ENCODE measurements around the gene TANGO6. TPM values are rescaled to one million over a fixed set of nuclear protein-coding genes. Genes with fewer than 3 reads are reported as not detected.

Gene TANGO6
- total RNA-seq, 2 donors from 2014 or later, result 37.3 to 55.4 TPM

- no peak for TF ChIP-seq CTCF (IDR thresholded peaks at IDR 0.05)
- Histone ChIP-seq H3K27ac (no peak overlapping the region), H3K4me1 (ENCODE audit: control insufficient read depth in 1 of 2, low read depth in 2 of 2) (peaks cover 11 to 18% of the 10 kb centered on the region in 2 donors), H3K27me3 (replicated peaks; ENCODE audit: insufficient read depth) (no peaks in the 10 kb centered on the region), H3K4me3 (no peak overlapping the region), H3K36me3 (peaks cover 34% of the 10 kb centered on the region), H3K9me3 (no peaks in the 10 kb centered on the region)
- DNase-seq (ENCODE audit: low spot score), result no peak
- ATAC-seq (ENCODE audit: insufficient number of reproducible peaks, low FRiP score, low read depth), result no peak
Observed at GRCh38 chr16:69111876-69112230, 268.5 kb downstream of the TANGO6 start.

DNA sequence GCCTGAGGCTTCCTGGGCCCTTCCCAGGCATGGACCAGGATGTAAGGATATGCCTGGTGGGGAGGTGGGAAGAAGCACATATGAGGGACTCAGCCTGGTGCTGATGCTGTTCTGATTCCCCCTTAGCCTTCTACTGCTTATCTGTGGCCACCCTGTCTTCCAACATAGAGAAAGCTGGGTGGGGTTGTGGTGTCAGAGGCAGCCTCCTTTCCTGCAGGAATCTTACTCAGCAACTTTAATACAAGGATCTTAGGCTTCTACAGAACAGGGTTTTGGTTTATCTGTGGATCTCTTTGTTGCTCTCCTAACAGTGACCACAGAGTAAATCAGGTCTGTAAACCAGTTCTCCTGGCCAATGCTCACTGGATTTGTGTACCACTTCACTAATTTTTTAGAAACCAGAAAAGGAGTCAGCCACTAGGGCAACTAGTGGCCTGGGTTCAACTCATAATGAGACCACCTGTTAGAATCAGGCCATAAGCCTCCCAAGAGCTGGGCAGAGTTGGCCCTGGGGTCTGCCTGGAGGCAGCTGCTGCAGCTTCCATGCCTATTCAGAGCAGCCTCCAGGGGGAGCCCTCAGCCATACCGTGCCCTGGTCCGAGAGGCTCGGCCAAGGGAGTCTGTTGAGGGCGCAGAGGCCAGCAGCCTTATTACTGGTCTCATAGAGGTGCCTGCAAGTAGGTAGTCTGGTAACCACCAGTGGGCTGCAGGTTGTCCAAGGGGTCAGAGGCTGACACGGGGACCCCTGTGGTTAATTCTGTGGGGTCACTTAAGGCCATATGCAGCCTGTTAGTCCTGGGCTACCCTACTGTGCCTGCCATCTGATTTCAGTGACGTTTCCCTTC lies 269.2 kb downstream of the TANGO6 start:
- H3K36me3 ChIP-seq, result peaks cover 34% of the 10 kb centered on the region
- DNase-seq (ENCODE audit: low spot score), result no peak

DNA sequence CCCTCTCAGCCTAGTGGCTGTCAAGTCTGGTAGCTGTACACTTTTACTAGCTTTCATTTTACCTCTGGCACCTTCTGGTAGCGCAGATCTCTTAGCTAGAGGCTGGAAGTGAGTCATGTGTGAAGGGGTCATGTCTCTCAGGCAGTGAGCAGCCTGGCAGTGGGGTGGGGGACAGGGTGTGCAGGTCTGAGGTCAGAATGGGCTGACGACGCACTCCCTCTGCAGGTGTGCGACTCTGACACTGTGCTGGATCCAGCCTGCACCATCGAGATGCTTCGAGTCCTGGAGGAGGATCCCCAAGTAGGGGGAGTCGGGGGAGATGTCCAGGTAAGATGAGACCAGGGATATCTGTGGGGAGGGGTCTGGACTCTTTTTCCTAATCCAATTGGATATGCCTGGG lies 269.9 kb downstream of the TANGO6 start:
- H3K27ac ChIP-seq, result no peak overlapping the region
- no peak for ATAC-seq (ENCODE audit: insufficient number of reproducible peaks, low FRiP score, low read depth)
- H3K27me3 ChIP-seq (replicated peaks; ENCODE audit: insufficient read depth), result no peaks in the 10 kb centered on the region
- peaks cover 0 to 13% of the 10 kb centered on the region in 2 donors for H3K4me1 ChIP-seq (ENCODE audit: control insufficient read depth in 1 of 2, low read depth in 2 of 2)
- no peak for DNase-seq (ENCODE audit: low spot score)
- H3K4me3 ChIP-seq, result no peak overlapping the region
- peaks cover 36% of the 10 kb centered on the region for H3K36me3 ChIP-seq
- no peak for TF ChIP-seq CTCF (IDR thresholded peaks at IDR 0.05)
- no peaks in the 10 kb centered on the region for H3K9me3 ChIP-seq

More for the DNA sequence above, 269.2 kb downstream of the TANGO6 start:
- no peaks in the 10 kb centered on the region for H3K9me3 ChIP-seq
- no peak for ATAC-seq (ENCODE audit: insufficient number of reproducible peaks, low FRiP score, low read depth)
- peaks cover 5 to 18% of the 10 kb centered on the region in 2 donors for H3K4me1 ChIP-seq (ENCODE audit: control insufficient read depth in 1 of 2, low read depth in 2 of 2)
- no peak overlapping the region for H3K27ac ChIP-seq
- peak; percentile 50 for TF ChIP-seq CTCF (IDR thresholded peaks at IDR 0.05)
- H3K4me3 ChIP-seq, result no peak overlapping the region
- H3K27me3 ChIP-seq (replicated peaks; ENCODE audit: insufficient read depth), result no peaks in the 10 kb centered on the region

- ATAC-seq (ENCODE audit: insufficient number of reproducible peaks, low FRiP score, low read depth) (no peak), DNase-seq (ENCODE audit: low spot score) (no peak)
- peaks cover 45% of the 10 kb centered on the region for H3K36me3 ChIP-seq
Observed at GRCh38 chr16:69114346-69114975, 271.1 kb downstream of the TANGO6 start.

More at GRCh38 chr16:69114346-69114975, 271.1 kb downstream of the TANGO6 start:
- Histone ChIP-seq H3K9me3 (no peaks in the 10 kb centered on the region), H3K4me3 (no peak overlapping the region), H3K4me1 (ENCODE audit: control insufficient read depth in 1 of 2, low read depth in 2 of 2) (peaks cover 6 to 21% of the 10 kb centered on the region in 2 donors), H3K27ac (no peak overlapping the region), H3K27me3 (replicated peaks; ENCODE audit: insufficient read depth) (no peaks in the 10 kb centered on the region)
- TF ChIP-seq CTCF (IDR thresholded peaks at IDR 0.05), result no peak
